ENCODE data around the gene ZNF484. TPM values are rescaled to one million over a fixed set of nuclear protein-coding genes. Genes with fewer than 3 reads are reported as not detected.
"Not testable (repeated sequence)": the region's sequence is repeated elsewhere in the genome, so short reads cannot be mapped to it uniquely, and the experiment has no call there.

Gene ZNF484
- total RNA-seq, 1 donor from 2014 or later = 4.9 TPM

GRCh38 chr9:92808726-92809451 is 68.9 kb downstream of the ZNF484 start:
- Histone ChIP-seq H3K4me3 (peak overlapping the region; percentile 52), H3K27me3 (ENCODE audit: low read depth) (peaks cover 100% of the 10 kb centered on the region), H3K9me3 (replicated peaks) (no peaks in the 10 kb centered on the region), H3K36me3 (no peaks in the 10 kb centered on the region), H3K4me1 (peaks cover 32% of the 10 kb centered on the region), H3K27ac (replicated peaks) (no peak overlapping the region)
- TF ChIP-seq CTCF (IDR thresholded peaks at IDR 0.05; ENCODE audit: borderline replicate concordance) = peak; percentile 39
- intact Hi-C loops (cut with micrococcal nuclease) = no loop called here
- peak; percentile 55 for DNase-seq

DNA sequence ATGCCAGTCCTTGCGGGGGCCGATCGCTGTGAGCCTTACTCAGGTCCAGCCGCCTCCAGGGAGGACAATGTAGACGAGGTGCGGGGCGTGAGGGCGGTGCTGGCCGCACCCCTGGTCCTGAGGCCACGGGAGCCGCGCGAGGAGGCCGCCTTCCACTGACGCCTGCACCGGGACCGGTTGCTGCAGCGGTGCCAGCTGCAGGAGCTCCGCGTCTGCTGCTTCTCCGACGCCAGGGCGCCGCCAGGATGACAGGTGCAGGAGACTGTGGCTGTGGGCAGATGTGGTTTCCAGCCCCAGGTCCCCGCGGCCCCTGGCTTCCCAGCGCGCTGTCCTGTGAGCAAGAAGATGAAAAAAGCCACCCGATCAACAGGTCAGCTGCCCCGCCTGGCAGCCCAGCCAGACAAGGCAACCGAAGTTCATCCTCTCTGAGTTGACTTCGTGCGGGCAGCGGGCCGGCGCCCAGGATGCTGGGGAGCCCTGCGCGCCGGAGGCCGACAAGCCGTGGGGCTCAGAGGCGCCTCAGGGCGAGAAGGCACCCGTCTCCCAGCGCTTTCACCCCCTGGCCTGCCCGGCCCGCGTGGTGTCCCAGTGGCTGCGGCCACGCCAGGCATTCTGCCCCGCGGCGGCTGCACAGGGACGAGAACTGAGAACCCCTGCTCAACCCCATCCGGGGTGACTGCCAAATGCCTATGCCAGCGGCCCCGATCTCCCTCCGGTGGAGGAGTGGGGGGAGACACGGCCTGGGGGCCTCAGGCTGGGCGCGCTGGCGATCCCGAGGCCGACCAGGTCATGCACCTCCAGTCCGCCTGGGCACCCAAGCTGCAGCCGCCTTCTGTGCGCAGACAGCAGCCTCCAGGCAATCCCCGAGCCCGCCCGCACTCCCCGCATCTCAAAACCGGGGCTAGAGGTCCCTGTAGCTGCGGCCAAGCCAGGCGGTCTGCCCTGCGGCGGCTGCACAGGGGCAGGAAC is 69.8 kb downstream of the ZNF484 start:
- TF ChIP-seq CTCF (IDR thresholded peaks at IDR 0.05; ENCODE audit: borderline replicate concordance) = no peak
- Histone ChIP-seq H3K4me3 (peak overlapping the region; percentile 52), H3K27me3 (ENCODE audit: low read depth) (peaks cover 100% of the 10 kb centered on the region), H3K36me3 (no peaks in the 10 kb centered on the region), H3K4me1 (peaks cover 32% of the 10 kb centered on the region), H3K9me3 (replicated peaks) (no peaks in the 10 kb centered on the region), H3K27ac (replicated peaks) (no peak overlapping the region)
- no peak for DNase-seq
- intact Hi-C loops (cut with micrococcal nuclease) = no loop called here

DNA sequence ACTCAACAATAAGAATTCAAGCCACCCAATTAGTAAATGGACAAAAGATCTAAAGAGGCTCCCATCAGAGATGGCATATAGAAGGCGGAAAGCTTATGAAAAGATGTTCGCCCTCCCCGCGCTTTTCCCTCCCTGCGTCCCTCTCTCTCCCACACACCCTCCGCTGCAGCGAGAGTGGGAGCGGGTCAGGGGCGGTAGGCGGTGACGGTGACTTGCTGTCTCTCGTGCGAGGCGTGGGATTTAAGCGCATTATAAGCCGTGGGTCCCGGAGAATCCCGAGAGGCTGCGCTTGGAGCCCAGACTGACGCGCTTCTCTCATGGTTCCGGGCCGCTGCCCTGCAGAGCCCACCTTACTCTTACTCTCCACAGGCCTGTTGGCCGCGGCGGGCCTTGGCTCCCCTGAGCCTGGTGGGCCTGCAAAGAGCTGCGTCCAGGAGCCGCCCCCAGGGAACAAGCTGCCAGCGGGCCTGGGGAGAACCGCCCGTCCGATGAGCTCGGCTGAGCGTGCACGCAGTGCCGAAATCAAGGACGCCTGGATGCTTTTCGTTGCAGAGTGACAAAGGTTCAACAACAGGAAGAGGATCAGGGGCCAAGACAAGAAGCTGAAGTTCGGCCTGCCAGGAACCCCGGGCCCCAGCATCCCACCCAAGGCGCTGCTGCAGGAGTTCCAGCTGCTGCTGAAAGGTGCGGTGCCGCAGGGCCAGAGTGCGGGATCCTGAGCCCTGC is 70.6 kb downstream of the ZNF484 start:
- Histone ChIP-seq H3K4me1 (peaks cover 32% of the 10 kb centered on the region), H3K27me3 (ENCODE audit: low read depth) (peaks cover 100% of the 10 kb centered on the region), H3K36me3 (no peaks in the 10 kb centered on the region), H3K4me3 (peak overlapping the region; percentile 52), H3K9me3 (replicated peaks) (no peaks in the 10 kb centered on the region), H3K27ac (replicated peaks) (no peak overlapping the region)
- intact Hi-C loops (cut with micrococcal nuclease) = no loop called here
- TF ChIP-seq CTCF (IDR thresholded peaks at IDR 0.05; ENCODE audit: borderline replicate concordance) = no peak
- DNase-seq = no peak

- Histone ChIP-seq H3K4me3 (no peak overlapping the region), H3K36me3 (no peaks in the 10 kb centered on the region), H3K9me3 (replicated peaks) (no peaks in the 10 kb centered on the region), H3K27ac (replicated peaks) (no peak overlapping the region), H3K27me3 (ENCODE audit: low read depth) (peaks cover 95% of the 10 kb centered on the region), H3K4me1 (peaks cover 28% of the 10 kb centered on the region)
- no peak for DNase-seq
- TF ChIP-seq CTCF (IDR thresholded peaks at IDR 0.05; ENCODE audit: borderline replicate concordance) = no peak
- intact Hi-C loops (cut with micrococcal nuclease) = no loop called here
Observed at GRCh38 chr9:92804727-92805126, 73.1 kb downstream of the ZNF484 start.

- peaks cover 88% of the 10 kb centered on the region for H3K27me3 ChIP-seq (ENCODE audit: low read depth)
- H3K9me3 ChIP-seq (replicated peaks) = no peaks in the 10 kb centered on the region
- no peaks in the 10 kb centered on the region for H3K4me1 ChIP-seq
- no peak overlapping the region for H3K27ac ChIP-seq (replicated peaks)
- no peak for TF ChIP-seq CTCF (IDR thresholded peaks at IDR 0.05; ENCODE audit: borderline replicate concordance)
- intact Hi-C loops (cut with micrococcal nuclease) = no loop called here
- no peak overlapping the region for H3K4me3 ChIP-seq
- DNase-seq = no peak
- no peaks in the 10 kb centered on the region for H3K36me3 ChIP-seq
Observed at GRCh38 chr9:92798358-92798757, 79.5 kb downstream of the ZNF484 start.

DNA sequence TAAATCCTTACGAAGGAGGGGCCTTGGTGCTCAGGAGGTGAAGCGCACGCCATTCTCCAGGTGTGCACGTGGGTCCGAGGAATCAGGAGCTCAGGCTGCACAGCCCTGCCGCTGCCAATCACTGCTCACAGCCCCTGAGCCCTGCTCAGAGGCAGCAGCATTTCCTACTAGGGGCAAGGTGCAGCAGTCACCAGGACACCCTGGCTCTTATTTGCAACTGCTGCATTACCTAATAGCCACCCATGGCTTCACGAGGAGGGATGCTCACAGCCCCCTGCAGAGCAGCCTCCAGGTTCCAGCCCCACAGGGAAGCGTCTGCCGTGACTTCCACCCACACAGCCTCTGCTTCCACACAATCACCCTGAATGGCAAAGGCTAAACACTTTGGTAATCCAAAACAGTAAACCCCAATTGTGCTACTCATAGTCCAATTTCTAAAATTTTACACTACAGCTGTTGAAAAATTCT is 81.5 kb downstream of the ZNF484 start:
- DNase-seq; H3K36me3 ChIP-seq; H3K4me3 ChIP-seq; H3K27ac ChIP-seq (replicated peaks); intact Hi-C loops (cut with micrococcal nuclease); H3K4me1 ChIP-seq; H3K9me3 ChIP-seq (replicated peaks): not testable (repeated sequence)
- H3K27me3 ChIP-seq (ENCODE audit: low read depth) = peaks cover 72% of the 10 kb centered on the region

Data from left ventricle myocardium inferior (tissue), 1 donor.